ENCODE results near the gene SCN2A.
"Not testable (repeated sequence)": the region's sequence is repeated elsewhere in the genome, so short reads cannot be mapped to it uniquely, and the experiment has no call there.

Gene SCN2A

GRCh38 chr2:165240916-165241315 is 1.7 kb downstream of the SCN2A start:
- no peak for DNase-seq (ENCODE audit: low spot score)
- in situ Hi-C loops (cut with MboI; ENCODE audit: low sequenced_read_pairs, unreplicated experiment): no loop called here
- TF ChIP-seq CTCF (IDR thresholded peaks at IDR 0.05; ENCODE audit: borderline replicate concordance, control extremely low read depth, extremely low read depth, insufficient read depth, missing control alignments): no peak

GRCh38 chr2:165245081-165245793 is 6.0 kb downstream of the SCN2A start:
- no peak for DNase-seq (ENCODE audit: low spot score)
- no peak for TF ChIP-seq CTCF (IDR thresholded peaks at IDR 0.05; ENCODE audit: borderline replicate concordance, control extremely low read depth, extremely low read depth, insufficient read depth, missing control alignments)
- in situ Hi-C loops (cut with MboI; ENCODE audit: low sequenced_read_pairs, unreplicated experiment): no loop called here

GRCh38 chr2:165248238-165248637 is 9.0 kb downstream of the SCN2A start:
- in situ Hi-C loops (cut with MboI; ENCODE audit: low sequenced_read_pairs, unreplicated experiment): no loop called here
- DNase-seq (ENCODE audit: low spot score): no peak
- no peak for TF ChIP-seq CTCF (IDR thresholded peaks at IDR 0.05; ENCODE audit: borderline replicate concordance, control extremely low read depth, extremely low read depth, insufficient read depth, missing control alignments)

- in situ Hi-C loops (cut with MboI; ENCODE audit: low sequenced_read_pairs, unreplicated experiment): no loop called here
- TF ChIP-seq CTCF (IDR thresholded peaks at IDR 0.05; ENCODE audit: borderline replicate concordance, control extremely low read depth, extremely low read depth, insufficient read depth, missing control alignments): no peak
- no peak for DNase-seq (ENCODE audit: low spot score)
These were observed 12.2 kb downstream of the SCN2A start for GRCh38 chr2:165251366-165251765.

GRCh38 chr2:165253178-165253577 is 14.0 kb downstream of the SCN2A start:
- in situ Hi-C loops (cut with MboI; ENCODE audit: low sequenced_read_pairs, unreplicated experiment): no loop called here
- DNase-seq (ENCODE audit: low spot score): no peak
- no peak for TF ChIP-seq CTCF (IDR thresholded peaks at IDR 0.05; ENCODE audit: borderline replicate concordance, control extremely low read depth, extremely low read depth, insufficient read depth, missing control alignments)

- no peak for TF ChIP-seq CTCF (IDR thresholded peaks at IDR 0.05; ENCODE audit: borderline replicate concordance, control extremely low read depth, extremely low read depth, insufficient read depth, missing control alignments)
- in situ Hi-C loops (cut with MboI; ENCODE audit: low sequenced_read_pairs, unreplicated experiment): no loop called here
- DNase-seq (ENCODE audit: low spot score): no peak
These were observed 17.4 kb downstream of the SCN2A start for GRCh38 chr2:165256618-165257017.

GRCh38 chr2:165260347-165260746 is 21.1 kb downstream of the SCN2A start:
- in situ Hi-C loops (cut with MboI; ENCODE audit: low sequenced_read_pairs, unreplicated experiment); DNase-seq (ENCODE audit: low spot score): not testable (repeated sequence)
